ENCODE measurements around the gene ARHGAP6.
A peak's percentile ranks its signal among the peaks of the same experiment; 100 is the strongest.

The ARHGAP6 gene

DNA sequence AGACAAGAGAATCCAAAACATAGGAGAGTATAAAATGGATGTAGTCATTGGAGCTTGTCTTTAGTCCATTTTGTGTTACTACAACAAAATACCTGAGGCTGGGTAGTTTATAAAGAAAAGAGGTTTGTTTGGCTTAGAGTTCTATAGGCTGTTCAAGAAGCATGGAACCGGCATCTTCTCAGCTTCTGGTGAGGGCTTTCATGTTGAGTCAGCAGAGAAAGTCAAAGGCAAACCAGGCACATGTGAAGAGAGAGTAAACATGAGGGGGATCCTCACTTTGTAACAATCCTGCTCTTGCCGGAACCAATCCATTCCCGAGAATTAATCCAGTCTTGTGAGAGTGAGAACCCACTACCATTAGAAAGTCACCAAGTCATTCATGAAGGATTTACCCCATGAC is 562.7 kb downstream of the ARHGAP6 start:
- no peak for DNase-seq

- DNase-seq = peak; percentile 28
These were observed 565.3 kb downstream of the ARHGAP6 start for GRCh38 chrX:11100281-11101035.

DNA sequence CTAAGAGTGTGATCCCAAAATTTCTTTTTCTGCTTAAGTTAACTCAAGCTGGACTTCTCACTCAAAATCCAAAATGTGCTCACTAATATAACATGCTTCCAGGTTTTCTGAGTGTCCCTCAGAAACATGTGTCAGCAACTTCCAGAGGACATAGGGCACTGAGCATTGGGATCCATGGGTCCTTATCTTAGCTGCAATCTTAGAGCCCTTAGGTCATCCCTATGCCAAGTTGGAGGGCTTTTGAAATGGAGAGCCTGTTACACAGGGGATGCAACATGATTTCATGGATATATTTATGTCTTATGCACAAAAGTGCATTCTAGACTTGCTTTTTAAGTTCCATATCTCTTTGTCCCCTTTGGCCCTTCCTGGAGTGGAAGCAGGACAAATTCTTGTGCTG is 566.3 kb downstream of the ARHGAP6 start:
- no peak for DNase-seq

GRCh38 chrX:11097933-11098332 is 567.8 kb downstream of the ARHGAP6 start:
- DNase-seq = no peak

DNA sequence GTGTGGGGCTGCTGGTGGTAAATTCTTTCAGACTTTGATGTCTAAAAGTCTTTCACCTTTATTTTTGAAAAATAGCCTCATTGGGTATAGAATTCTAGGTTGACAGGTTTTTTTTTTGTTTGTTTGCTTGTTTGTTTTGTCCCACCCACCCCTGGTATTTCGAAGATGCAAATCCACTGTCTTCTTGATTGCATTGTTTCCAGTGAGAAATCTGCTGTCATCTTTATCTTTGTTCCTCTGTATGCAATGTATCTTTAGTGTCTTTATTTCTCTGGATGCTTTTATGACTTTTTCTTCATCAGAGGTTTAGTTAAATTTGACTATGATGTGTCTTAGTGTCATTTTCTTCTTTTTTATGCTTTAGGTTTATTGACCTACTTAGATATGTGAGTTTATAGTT is 575.9 kb downstream of the ARHGAP6 start:
- DNase-seq = no peak
